Stimulated activated CD4-positive, alpha-beta T cell treated with anti-CD3 and anti-CD28 coated beads, Interleukin-2, amount 100 ng/mL, for 48 hours (primary cell): ENCODE results near the gene ZNF226.
A peak's percentile ranks its signal among the peaks of the same experiment; 100 is the strongest.
"Not testable (repeated sequence)": the region's sequence is repeated elsewhere in the genome, so short reads cannot be mapped to it uniquely, and the experiment has no call there.

Source experiments
- DNase-seq, 2 donors: peaks; one replicate each; pipeline ENCODE4 v3.0.0-alpha.2; 2020

The ZNF226 gene

DNA sequence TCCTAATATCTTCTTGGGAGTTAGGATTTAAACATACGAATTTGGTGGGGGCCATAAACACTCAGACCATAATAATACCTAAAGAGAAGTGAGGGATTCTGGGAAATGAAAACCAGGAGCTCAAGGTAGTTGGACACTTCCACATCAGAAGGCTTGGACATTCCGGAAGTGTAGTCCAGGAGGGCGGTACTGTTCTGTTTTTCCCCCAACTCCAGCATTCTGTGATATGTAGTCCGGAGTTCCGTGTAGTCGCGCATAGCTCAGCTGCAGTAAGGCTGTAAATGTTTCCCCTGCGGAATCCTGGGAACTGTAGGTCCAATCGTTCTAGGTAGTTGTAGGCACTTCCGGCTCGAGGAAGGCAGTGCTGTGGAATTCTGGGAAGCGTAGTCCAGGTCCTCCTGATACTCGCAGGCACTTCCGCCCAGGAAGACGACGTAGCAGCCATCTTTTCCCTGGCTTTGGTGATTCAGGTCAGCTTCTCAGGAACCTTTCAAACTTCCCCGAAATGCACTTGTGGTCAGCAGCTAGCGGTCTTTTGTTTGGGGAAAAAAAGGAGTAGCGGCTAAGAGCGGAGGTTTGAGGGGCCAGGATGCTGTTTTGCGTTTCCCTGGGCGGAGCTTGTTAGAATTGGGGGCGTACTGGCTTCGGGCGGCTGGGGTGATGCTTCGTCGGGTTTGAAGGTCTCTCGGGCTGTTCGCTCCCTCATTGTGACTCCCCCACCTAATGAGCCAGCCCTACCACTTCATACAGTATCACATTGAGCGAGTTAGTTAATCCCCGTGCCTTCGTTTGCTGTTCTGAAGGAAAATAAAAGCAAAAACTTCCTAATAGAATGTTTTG is at the start of gene ZNF226:
ZNF226 (plus strand) TSS at position 428 of the 840 bp plus-strand sequence. CDS start 4,981 bp downstream, outside the sequence.
- DNase-seq, result peak; percentile 66 to 67

DNA sequence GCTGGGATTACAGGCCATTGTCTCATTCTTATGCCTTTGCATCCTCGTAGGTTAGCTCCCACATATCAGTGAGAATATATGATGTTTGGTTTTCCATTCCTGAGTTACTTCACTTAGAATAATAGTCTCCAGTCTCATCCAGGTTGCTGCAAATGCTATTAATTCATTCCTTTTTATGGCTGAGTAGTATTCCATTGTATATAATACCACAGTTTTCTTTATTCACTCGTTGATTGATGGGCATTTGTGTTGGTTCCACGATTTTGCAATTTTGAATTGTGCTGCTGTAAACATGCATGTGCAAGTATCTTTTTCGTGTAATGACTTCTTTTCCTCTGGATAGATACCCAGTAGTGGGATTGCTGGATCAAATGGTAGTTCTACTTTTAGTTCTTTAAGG is 43.7 kb upstream of the ZNF226 start:
- not testable (repeated sequence) for DNase-seq

DNA sequence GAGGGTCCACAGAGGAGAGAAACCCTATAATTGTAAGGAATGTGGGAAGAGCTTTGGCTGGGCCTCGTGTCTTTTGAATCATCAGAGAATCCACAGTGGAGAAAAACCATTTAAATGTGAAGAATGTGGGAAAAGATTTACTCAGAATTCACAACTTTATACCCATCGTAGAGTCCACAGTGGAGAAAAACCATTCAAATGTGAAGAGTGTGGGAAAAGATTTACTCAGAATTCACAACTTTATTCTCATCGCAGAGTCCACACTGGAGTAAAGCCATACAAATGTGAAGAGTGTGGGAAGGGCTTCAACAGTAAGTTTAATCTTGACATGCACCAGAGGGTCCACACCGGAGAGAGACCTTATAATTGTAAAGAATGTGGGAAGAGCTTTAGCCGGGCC is 32.9 kb upstream of the ZNF226 start:
- no peak for DNase-seq

DNA sequence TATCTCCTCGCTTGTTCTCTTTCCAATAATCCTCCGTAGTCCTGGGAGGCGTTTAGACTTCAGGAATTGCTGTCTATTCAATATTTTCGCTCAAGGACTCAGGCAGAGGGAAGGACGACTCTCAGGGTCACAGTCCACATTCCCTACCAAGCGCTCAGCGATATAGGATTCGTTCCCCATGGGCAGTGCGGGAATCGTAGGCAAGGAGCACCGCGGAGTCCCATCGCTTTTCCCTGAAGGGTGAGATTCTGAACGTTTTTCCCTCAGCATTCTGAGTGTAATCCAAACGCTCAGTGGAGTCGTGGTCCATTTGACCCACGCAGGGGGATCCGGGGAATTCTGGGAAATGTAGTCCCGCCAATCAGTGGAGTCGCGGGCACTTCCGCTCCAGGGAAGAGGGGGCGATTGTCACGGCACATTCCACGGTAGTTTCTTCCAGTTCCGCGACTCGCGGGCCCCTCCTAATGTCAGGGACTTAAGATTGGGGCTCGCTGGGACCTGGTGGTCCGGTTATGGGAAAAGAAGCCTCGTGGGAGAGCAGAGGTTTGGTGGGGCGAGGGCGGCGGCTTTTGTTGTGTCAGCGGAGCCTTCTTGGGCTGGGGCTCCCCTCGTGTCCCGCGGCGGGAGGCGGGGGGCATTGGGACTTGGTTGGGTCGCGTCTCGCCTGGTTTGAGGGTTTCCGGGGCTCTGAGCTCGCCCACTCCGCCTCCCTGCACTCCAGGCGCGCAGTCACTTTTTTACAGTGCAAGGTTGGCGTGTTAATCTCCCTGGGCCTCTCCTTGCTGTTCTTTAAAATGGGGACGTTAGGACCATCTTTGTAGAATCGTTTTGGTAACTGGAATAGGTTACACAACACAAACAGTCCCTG is 23.5 kb upstream of the ZNF226 start, which contains the start of gene ZNF234:
ZNF234 (plus strand) TSS at position 364 of the 868 bp plus-strand sequence. CDS start 3,079 bp downstream, outside the sequence.
- DNase-seq, result peak; percentile 59 to 61

GRCh38 chr19:44142059-44142433 is 22.9 kb upstream of the ZNF226 start:
- no peak for DNase-seq

- no peak for DNase-seq
These were observed 15.1 kb upstream of the ZNF226 start for GRCh38 chr19:44149776-44150175.

- no peak for DNase-seq
These were observed 13.4 kb upstream of the ZNF226 start for GRCh38 chr19:44151491-44151890.

DNA sequence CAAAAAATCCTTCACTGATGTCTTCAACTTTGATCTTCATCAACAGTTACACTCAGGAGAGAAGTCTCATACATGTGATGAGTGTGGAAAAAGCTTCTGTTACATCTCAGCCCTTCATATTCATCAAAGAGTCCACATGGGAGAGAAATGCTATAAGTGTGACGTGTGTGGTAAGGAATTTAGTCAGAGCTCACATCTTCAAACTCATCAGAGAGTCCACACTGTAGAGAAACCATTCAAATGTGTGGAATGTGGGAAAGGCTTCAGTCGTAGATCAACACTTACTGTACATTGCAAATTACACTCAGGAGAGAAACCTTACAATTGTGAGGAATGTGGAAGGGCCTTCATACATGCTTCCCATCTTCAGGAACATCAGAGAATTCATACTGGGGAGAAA is 8.4 kb upstream of the ZNF226 start:
- no peak for DNase-seq

DNA sequence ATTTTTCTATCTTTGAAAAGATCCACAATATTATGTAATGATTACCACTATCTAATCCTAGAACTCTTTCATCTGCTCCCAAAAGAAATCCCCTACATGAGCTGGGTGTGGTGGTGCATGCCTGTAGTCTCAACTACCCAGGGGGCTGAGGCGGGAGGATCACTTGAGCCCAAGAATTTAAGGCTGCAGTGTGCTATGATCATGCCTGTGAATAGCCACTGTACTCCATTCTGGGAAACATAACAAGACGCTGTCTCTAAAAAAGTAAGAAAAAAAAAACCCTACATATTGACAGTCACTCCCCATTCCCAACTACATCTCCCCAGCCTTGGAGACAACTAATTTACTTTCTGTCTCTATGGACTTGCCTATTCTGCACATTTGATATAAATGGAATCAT is 1.1 kb upstream of the ZNF226 start:
- no peak for DNase-seq

GRCh38 chr19:44164327-44164672 is 600 bp upstream of the ZNF226 start:
- no peak for DNase-seq

GRCh38 chr19:44170660-44171059 is 5.8 kb downstream of the ZNF226 start:
- DNase-seq, result not testable (repeated sequence)

- DNase-seq, result no peak
These were observed 11.7 kb downstream of the ZNF226 start for GRCh38 chr19:44176590-44176989.

- DNase-seq, result no peak
These were observed 16.1 kb downstream of the ZNF226 start for GRCh38 chr19:44180968-44181367.

DNA sequence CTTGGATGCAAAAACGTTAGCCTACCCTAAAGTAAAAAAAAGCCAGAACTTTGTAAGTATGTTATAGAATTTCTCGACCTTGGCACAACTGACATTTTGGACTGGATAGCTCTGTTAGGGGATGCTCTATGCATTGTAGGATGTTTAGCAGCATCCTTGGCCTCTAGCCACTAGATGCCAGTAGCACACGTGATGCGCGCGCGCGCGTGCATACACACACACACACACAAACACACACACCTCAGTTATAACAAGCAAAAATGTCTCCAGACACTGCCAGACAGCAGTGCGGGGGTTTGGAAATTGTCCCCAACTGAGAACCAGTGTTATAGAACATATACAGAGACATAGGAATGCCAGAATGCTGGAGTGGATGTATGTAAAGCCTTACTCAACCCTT is 17.2 kb downstream of the ZNF226 start:
- DNase-seq, result no peak

GRCh38 chr19:44190020-44190419 is 25.1 kb downstream of the ZNF226 start:
- no peak for DNase-seq

GRCh38 chr19:44192127-44192526 is 27.2 kb downstream of the ZNF226 start:
- DNase-seq, result no peak

DNA sequence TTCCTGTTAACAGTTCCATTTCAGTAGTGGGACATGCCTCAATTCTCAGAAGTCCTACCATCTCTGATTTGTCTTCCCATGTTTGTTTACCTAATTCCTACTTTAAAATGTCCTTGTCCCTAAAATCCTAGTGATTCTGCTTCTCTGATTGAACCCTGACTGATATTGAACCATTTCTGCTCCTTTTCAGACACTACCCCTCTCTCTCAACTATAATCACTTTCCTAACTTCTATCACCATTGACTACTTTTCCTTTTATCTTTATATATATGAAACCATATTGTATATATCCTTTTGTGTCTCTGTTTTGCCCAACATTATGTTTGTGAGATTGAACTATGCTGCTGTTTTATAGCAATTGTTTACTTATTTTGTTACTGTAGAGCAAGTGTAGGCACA is 31.9 kb downstream of the ZNF226 start:
- no peak for DNase-seq

DNA sequence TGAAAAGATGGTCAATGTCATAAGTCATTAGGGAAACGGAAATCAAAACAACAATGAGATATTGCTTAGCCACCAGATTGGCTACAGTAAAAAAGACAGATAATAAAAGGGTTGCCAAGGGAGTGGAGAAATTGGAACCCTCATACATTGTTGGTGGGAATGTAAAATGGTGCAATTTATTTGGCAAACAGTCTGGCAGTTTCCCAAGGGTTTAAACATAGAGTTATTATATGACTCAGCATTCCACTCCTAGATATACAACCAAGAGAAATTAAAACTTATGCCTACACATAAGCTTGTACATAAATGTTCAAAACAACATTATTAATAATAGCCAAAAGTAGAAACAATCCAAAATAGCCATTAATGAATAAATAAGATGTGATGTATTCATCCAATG is 37.6 kb downstream of the ZNF226 start:
- DNase-seq, result no peak

GRCh38 chr19:44202974-44203373 is 38.1 kb downstream of the ZNF226 start:
- DNase-seq, result no peak

- DNase-seq, result not testable (repeated sequence)
These were observed 39.0 kb downstream of the ZNF226 start for GRCh38 chr19:44203877-44204276.

GRCh38 chr19:44204772-44205171 is 39.9 kb downstream of the ZNF226 start:
- no peak for DNase-seq

- DNase-seq, result peak; percentile 61 to 66
These were observed 42.4 kb downstream of the ZNF226 start for GRCh38 chr19:44207126-44207803.

DNA sequence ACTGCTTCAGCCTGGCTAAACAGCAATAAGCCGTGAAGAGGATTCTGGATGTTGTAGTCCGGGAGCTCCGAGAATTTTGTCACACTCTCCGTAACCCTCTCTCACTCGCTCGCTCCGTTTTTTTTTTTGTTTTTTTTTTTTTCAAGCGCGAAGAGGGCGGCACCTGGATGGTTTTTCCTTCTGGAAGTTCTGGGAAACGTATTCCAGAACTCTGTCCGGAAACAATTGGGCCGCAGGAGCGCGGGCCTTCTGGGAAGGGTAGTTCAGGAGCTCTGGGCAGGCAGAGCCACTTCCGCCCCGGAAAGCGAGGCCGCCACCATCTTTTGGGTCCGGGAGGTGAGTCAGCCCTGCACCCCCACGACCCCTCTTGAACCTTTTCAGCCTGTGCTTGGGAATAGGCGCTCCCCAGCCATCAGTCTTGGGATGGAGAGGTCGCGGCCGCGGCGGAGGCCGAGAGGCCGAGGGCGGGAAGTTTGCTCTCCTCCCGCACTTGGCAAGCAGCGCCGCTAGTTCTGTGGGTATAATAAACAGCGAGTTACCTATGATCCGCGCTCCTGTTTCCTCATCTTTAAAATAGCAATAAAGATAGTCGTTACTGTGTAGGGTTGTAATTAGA is 47.5 kb downstream of the ZNF226 start, which contains the start of gene ZNF227:
ZNF227 (plus strand) TSS at position 283 of the 616 bp plus-strand sequence. CDS start 5,261 bp downstream, outside the sequence.
- DNase-seq, result peak; percentile 67 to 72
